ENCODE data around the gene BMPER.

BMPER gene

DNA sequence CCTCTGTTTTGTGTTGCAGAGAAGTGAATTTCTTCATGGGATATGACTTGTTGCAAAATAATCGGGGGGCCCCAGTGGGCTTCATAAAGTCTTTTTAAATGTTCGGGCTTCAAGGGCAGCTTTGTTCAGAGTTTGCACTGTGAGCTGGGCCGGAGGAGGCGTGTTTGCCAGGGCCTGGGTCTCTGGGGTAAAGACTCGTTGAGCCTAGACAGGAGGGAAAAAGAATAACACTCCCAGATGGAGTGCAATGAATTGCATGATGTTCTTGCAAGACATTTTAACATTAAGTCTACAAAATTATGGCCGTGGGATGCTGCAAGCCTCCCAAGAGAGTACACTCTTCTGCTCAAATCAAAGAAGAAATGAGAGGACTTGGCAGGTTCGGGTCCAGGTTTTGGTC lies 23.6 kb downstream of the BMPER start:
- peaks cover 32% of the 10 kb centered on the region for H3K27me3 Mint-ChIP-seq
- H3K27ac Mint-ChIP-seq: no peak overlapping the region

GRCh38 chr7:33932221-33932620 lies 26.9 kb downstream of the BMPER start:
- Mint-ChIP-seq H3K9me3 (no peaks in the 10 kb centered on the region), H3K36me3 (ENCODE audit: low read depth) (no peaks in the 10 kb centered on the region), H3K27ac (no peak overlapping the region), H3K4me3 (no peak overlapping the region), H3K27me3 (peaks cover 26% of the 10 kb centered on the region), H3K4me1 (ENCODE audit: low read depth) (no peaks in the 10 kb centered on the region)

More for the DNA sequence above, 23.6 kb downstream of the BMPER start:
- no peak overlapping the region for H3K4me3 Mint-ChIP-seq
- no peaks in the 10 kb centered on the region for H3K36me3 Mint-ChIP-seq (ENCODE audit: low read depth)
- no peaks in the 10 kb centered on the region for H3K9me3 Mint-ChIP-seq
- no peaks in the 10 kb centered on the region for H3K4me1 Mint-ChIP-seq (ENCODE audit: low read depth)

DNA sequence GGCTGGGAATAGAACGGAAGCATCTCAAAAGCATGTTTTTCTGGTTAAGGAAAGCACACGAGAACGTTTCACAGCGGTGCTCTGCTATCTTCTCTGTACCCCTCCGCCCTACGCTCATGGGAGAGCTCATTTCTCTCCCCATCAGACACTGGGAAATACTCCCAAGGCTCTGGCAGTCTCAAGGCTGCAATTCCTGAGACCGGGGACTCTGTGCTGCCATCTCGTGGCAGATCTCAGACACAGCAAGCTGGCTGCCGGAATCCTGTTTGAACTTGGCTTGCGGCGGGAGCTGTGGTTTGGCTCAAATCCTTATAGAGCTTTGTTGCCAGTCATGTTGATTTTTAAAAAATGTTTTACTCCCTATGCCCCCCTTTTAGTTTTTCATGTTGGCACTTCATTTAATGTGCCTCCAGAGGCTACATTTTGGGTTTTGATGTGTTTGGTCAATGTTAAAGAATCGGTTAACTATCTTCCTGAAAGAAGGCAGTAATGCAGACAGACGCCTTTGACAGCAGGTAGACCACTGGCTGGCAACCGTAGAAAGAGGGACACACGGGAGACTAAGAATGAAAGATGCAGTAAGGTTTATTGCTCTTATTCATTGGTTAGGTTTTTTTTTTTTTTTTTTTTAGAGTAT lies 27.6 kb downstream of the BMPER start:
- H3K4me3 Mint-ChIP-seq: no peak overlapping the region
- no peaks in the 10 kb centered on the region for H3K36me3 Mint-ChIP-seq (ENCODE audit: low read depth)
- H3K27ac Mint-ChIP-seq: no peak overlapping the region
- no peaks in the 10 kb centered on the region for H3K4me1 Mint-ChIP-seq (ENCODE audit: low read depth)
- no peaks in the 10 kb centered on the region for H3K9me3 Mint-ChIP-seq
- H3K27me3 Mint-ChIP-seq: peaks cover 29% of the 10 kb centered on the region

- peaks cover 29% of the 10 kb centered on the region for H3K27me3 Mint-ChIP-seq
- no peaks in the 10 kb centered on the region for H3K4me1 Mint-ChIP-seq (ENCODE audit: low read depth)
- H3K9me3 Mint-ChIP-seq: no peaks in the 10 kb centered on the region
- H3K36me3 Mint-ChIP-seq (ENCODE audit: low read depth): no peaks in the 10 kb centered on the region
- H3K27ac Mint-ChIP-seq: no peak overlapping the region
- H3K4me3 Mint-ChIP-seq: no peak overlapping the region
These were observed 28.4 kb downstream of the BMPER start for GRCh38 chr7:33933611-33934281.

DNA sequence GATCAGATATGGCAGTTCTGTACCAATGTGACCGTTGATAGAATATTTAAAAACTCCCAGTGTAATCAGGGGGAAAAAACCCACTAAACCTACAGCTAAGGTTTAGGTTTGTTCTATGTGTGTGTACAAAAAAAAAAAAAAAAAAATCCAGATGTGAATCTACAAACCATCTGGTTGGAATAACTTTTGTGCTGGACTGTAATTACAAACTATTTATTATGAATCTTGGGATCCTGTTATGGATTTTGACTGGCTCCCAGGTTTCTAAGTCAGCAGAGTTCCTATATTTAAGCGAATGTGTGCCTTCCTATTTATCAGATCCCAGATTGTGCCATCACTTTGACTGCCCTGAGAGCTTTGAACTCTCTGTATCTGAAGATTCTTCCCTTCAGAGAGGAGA lies 29.1 kb downstream of the BMPER start:
- Mint-ChIP-seq H3K36me3 (ENCODE audit: low read depth) (no peaks in the 10 kb centered on the region), H3K27ac (no peak overlapping the region), H3K4me3 (no peak overlapping the region), H3K9me3 (no peaks in the 10 kb centered on the region), H3K27me3 (peaks cover 23% of the 10 kb centered on the region), H3K4me1 (ENCODE audit: low read depth) (no peaks in the 10 kb centered on the region)

- H3K27me3 Mint-ChIP-seq: peaks cover 19% of the 10 kb centered on the region
- no peak overlapping the region for H3K4me3 Mint-ChIP-seq
- H3K27ac Mint-ChIP-seq: no peak overlapping the region
- H3K4me1 Mint-ChIP-seq (ENCODE audit: low read depth): no peaks in the 10 kb centered on the region
- H3K36me3 Mint-ChIP-seq (ENCODE audit: low read depth): no peaks in the 10 kb centered on the region
- H3K9me3 Mint-ChIP-seq: no peaks in the 10 kb centered on the region
These were observed 31.2 kb downstream of the BMPER start for GRCh38 chr7:33936503-33936902.

- H3K4me1 Mint-ChIP-seq (ENCODE audit: low read depth): no peaks in the 10 kb centered on the region
- H3K9me3 Mint-ChIP-seq: no peaks in the 10 kb centered on the region
- H3K27ac Mint-ChIP-seq: no peak overlapping the region
- H3K36me3 Mint-ChIP-seq (ENCODE audit: low read depth): no peaks in the 10 kb centered on the region
- peaks cover 16% of the 10 kb centered on the region for H3K27me3 Mint-ChIP-seq
- H3K4me3 Mint-ChIP-seq: no peak overlapping the region
These were observed 32.5 kb downstream of the BMPER start for GRCh38 chr7:33937871-33938270.

DNA sequence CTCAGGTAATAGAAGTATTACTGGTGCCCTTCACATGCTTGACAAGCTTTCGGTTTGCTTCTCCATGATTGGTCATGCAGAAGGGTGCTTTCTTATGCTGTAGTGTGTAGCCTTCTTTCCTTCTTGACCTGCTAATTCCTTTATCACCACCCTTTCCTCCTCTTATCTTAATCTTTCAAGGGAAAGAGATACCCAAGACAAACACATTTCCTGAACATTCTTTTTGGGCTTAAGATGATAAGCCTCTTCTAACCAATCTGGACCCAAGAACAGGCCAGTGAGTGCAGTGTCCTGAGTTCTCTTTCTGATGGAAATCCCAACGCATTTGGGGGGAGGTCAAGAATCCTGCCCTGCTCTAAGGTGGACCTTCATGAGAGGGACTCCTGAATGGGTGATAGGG lies 33.8 kb downstream of the BMPER start:
- Mint-ChIP-seq H3K36me3 (ENCODE audit: low read depth) (no peaks in the 10 kb centered on the region), H3K4me1 (ENCODE audit: low read depth) (no peaks in the 10 kb centered on the region), H3K9me3 (no peaks in the 10 kb centered on the region), H3K4me3 (no peak overlapping the region), H3K27me3 (peaks cover 5% of the 10 kb centered on the region), H3K27ac (no peak overlapping the region)

DNA sequence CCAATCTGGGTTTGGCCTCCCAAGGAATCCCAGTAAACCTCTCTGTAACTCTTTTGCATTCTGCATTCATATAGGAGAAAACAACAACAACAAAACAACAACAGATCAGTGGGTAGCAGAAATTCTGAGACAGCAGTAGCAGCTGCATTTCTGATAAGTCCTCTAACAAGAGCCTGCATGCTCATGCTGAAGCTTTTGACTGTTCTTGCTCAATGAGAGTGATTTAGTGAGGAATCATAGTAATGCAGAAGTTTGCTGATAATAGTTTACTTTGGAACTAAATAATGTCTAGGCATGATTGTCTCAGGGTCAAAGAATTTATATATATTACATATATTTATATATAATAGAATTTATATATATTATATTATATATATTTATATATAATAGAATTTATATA lies 35.2 kb downstream of the BMPER start:
- Mint-ChIP-seq H3K4me1 (ENCODE audit: low read depth) (no peaks in the 10 kb centered on the region), H3K36me3 (ENCODE audit: low read depth) (no peaks in the 10 kb centered on the region), H3K27ac (no peak overlapping the region), H3K9me3 (no peaks in the 10 kb centered on the region), H3K27me3 (peaks cover 4% of the 10 kb centered on the region), H3K4me3 (no peak overlapping the region)

DNA sequence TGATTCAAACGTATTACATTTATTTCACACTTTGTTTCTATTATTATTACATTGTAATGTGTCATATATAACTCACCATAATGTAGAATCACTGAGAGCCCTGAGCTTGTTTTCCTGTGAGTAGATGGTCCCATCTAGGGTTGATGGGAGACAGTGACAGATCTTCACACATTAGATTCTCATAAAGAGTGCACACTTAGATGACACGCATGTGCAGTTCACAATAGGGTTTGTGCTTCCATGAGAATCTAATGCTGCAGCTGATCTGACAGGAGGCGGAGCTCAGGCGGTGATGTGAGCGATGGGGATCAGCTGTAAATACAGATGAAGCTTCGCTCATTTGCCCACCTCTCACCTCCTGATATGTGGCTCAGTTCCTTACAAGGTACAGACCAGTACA lies 36.1 kb downstream of the BMPER start:
- peaks cover 4% of the 10 kb centered on the region for H3K27me3 Mint-ChIP-seq
- H3K27ac Mint-ChIP-seq: no peak overlapping the region
- H3K36me3 Mint-ChIP-seq (ENCODE audit: low read depth): no peaks in the 10 kb centered on the region
- H3K4me3 Mint-ChIP-seq: no peak overlapping the region
- H3K4me1 Mint-ChIP-seq (ENCODE audit: low read depth): no peaks in the 10 kb centered on the region
- H3K9me3 Mint-ChIP-seq: no peaks in the 10 kb centered on the region

- Mint-ChIP-seq H3K36me3 (ENCODE audit: low read depth) (no peaks in the 10 kb centered on the region), H3K9me3 (peaks cover 4% of the 10 kb centered on the region), H3K4me3 (no peak overlapping the region), H3K27ac (no peak overlapping the region), H3K4me1 (ENCODE audit: low read depth) (no peaks in the 10 kb centered on the region), H3K27me3 (peaks cover 7% of the 10 kb centered on the region)
These were observed 40.9 kb downstream of the BMPER start for GRCh38 chr7:33946094-33946699.

DNA sequence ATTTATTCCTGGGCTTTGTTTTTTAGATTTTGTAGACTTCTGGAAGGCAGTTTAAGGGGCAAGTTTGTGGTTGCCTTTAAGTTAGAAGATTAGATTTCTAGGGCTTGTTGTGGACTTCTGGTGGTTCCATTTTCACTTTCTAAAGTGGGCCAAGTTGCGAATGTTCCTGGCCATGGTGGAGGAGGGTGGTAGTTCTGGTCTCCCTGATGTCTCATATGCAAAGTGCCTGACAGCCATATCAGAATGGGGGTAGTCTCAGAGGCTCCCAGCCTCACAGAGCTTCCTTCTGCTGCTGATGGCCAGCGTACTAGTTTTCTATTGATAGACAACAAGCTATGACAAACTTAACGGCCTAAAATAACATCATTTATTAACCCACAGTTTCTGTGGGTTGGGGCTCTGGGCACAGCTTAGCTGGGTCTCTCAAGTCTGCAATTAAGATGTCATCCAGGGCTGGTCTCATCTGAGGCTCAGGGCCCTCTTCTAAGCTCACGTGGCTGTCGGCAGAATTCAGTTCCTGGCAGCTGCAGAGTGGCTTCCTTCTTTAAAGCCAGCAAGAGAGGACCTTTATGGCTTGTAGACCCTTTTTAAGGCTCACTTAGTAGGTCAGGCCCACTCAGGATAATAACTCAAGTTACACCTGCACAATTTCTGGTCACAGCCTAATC lies 44.8 kb downstream of the BMPER start:
- H3K27ac Mint-ChIP-seq: no peak overlapping the region
- H3K4me1 Mint-ChIP-seq (ENCODE audit: low read depth): no peaks in the 10 kb centered on the region
- H3K4me3 Mint-ChIP-seq: no peak overlapping the region
- H3K27me3 Mint-ChIP-seq: peaks cover 7% of the 10 kb centered on the region
- no peaks in the 10 kb centered on the region for H3K36me3 Mint-ChIP-seq (ENCODE audit: low read depth)
- H3K9me3 Mint-ChIP-seq: peaks cover 4% of the 10 kb centered on the region

- Mint-ChIP-seq H3K36me3 (ENCODE audit: low read depth) (no peaks in the 10 kb centered on the region), H3K27ac (no peak overlapping the region), H3K27me3 (peaks cover 7% of the 10 kb centered on the region), H3K4me3 (no peak overlapping the region), H3K9me3 (peaks cover 4% of the 10 kb centered on the region), H3K4me1 (ENCODE audit: low read depth) (no peaks in the 10 kb centered on the region)
These were observed 47.5 kb downstream of the BMPER start for GRCh38 chr7:33952824-33953223.

DNA sequence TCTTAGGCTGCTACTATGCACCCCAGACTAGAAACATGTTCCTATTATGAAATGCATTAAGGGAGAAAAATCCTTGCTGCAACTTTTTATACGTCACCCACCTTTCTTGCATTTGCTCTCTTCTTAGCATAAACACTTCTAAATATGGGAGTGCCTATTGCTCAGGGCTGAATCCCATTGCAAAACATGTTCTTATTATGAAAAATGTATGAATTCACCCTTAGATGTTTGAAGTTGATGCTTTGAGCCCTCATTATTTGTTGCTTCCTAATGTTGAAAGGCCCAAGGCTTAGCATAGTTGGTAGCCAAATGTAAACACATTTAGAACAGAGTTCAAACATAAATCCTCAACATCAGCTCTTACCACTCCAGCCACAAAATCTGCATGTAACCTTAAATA lies 52.8 kb downstream of the BMPER start:
- H3K27ac Mint-ChIP-seq: no peak overlapping the region
- H3K4me1 Mint-ChIP-seq (ENCODE audit: low read depth): no peaks in the 10 kb centered on the region
- no peaks in the 10 kb centered on the region for H3K36me3 Mint-ChIP-seq (ENCODE audit: low read depth)
- H3K27me3 Mint-ChIP-seq: peaks cover 13% of the 10 kb centered on the region
- H3K4me3 Mint-ChIP-seq: no peak overlapping the region
- no peaks in the 10 kb centered on the region for H3K9me3 Mint-ChIP-seq

- Mint-ChIP-seq H3K9me3 (no peaks in the 10 kb centered on the region), H3K4me1 (ENCODE audit: low read depth) (no peaks in the 10 kb centered on the region), H3K36me3 (ENCODE audit: low read depth) (no peaks in the 10 kb centered on the region), H3K27ac (no peak overlapping the region), H3K27me3 (peaks cover 13% of the 10 kb centered on the region), H3K4me3 (no peak overlapping the region)
These were observed 54.3 kb downstream of the BMPER start for GRCh38 chr7:33959676-33960075.
